GM13976 (cell line): Measurements from ENCODE around the gene ARL1.

Source experiments
- DNase-seq: peaks from one replicate; pipeline ENCODE4 v3.0.0; 2012; ENCODE audit warnings: low spot score
- CTCF ChIP-seq: IDR thresholded peaks from 2 replicates; pipeline ENCODE4 v1.5.1; 2012; ENCODE audit warnings: borderline replicate concordance, mild to moderate bottlenecking; ENCODE audit not compliant: insufficient read depth; ENCODE audit errors: extremely low read depth, missing control alignments, control extremely low read depth
- in situ Hi-C: fragments of 300-500 bp; cut with MboI; formaldehyde crosslinking; loops from one replicate; pipeline ENCODE4 v1.12.0; 2022; ENCODE audit warnings: low sequenced_read_pairs, mixed read lengths, inconsistent platforms; ENCODE audit not compliant: unreplicated experiment

ARL1 gene

GRCh38 chr12:101375573-101375972, 32.0 kb downstream of the ARL1 start:
- TF ChIP-seq CTCF = no peak
- no peak for DNase-seq
- in situ Hi-C loops = no loop called here

GRCh38 chr12:101372431-101372830, 35.1 kb downstream of the ARL1 start:
- in situ Hi-C loops = no loop called here
- no peak for TF ChIP-seq CTCF
- DNase-seq = no peak

GRCh38 chr12:101368016-101368415, 39.6 kb downstream of the ARL1 start:
- TF ChIP-seq CTCF = no peak
- no peak for DNase-seq
- in situ Hi-C loops = no loop called here

- in situ Hi-C loops = no loop called here
- DNase-seq = no peak
- no peak for TF ChIP-seq CTCF
Measured at GRCh38 chr12:101361455-101361854, 46.1 kb downstream of the ARL1 start.

- no peak for TF ChIP-seq CTCF
- in situ Hi-C loops = no loop called here
- no peak for DNase-seq
Measured at GRCh38 chr12:101356794-101357193, 50.8 kb downstream of the ARL1 start.

- DNase-seq = no peak
- no peak for TF ChIP-seq CTCF
- in situ Hi-C loops = no loop called here
Measured at GRCh38 chr12:101351682-101352081, 55.9 kb downstream of the ARL1 start.

- no peak for DNase-seq
- TF ChIP-seq CTCF = no peak
- in situ Hi-C loops = no loop called here
Measured at GRCh38 chr12:101343893-101344292, 63.7 kb downstream of the ARL1 start.
